HUDEP-2 (cell line): ENCODE results near the gene CCDC88B.
A peak's percentile ranks its signal among the peaks of the same experiment; 100 is the strongest.

Experiments used
- DNase-seq, 76 experiments: peaks; one replicate each; lab custom pipeline; 2025; ENCODE audit not compliant: unreplicated experiment in 76 of 76; lab: John Stamatoyannopoulos, UW

Gene CCDC88B

DNA sequence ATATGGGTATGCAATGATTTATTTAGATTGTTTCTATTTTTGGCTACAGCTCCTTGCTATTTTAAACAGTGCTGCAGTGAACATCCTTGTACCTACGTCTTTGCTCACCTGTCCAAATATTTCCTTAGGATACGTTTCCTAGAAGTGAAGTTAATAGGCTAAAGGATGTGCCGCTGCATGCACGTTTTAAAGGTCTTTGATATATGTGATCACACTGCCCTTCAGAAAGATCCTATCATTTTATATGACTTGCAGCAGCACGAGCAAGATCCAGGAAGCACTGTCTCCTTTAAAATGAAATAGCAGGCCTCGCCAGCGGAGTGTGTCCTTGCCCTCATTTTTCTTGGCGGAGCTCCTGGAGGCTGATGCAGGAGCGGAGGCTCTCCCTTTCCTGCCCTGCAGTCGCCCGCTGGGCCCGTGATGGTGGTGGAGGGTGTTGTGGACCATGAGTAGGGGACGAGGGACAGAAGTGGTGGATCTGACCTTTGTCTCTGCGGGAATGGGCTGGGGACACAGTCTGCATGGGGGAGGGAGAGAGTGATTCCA lies 38.4 kb downstream of the CCDC88B start:
- DNase-seq: no peak

DNA sequence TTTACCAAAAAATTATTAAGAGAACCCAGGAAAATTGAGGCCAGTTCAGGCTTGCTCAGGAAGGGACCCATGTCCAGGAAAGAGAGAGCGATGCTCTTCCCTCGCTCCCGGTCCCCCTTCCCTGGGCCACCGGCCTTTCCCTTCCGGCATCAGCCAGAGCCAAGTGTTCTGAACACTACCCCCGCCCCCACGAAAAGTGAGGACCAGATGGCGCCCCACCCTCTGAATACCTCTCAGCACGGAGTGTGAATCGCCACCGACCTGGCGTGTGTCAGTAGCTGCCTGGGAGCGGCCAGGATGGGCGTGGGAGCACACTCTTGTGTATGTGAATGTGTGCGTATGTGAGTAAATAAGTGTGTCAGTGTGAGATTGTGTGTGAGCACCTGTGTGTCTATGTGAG lies 39.2 kb downstream of the CCDC88B start:
- no peak for DNase-seq

DNA sequence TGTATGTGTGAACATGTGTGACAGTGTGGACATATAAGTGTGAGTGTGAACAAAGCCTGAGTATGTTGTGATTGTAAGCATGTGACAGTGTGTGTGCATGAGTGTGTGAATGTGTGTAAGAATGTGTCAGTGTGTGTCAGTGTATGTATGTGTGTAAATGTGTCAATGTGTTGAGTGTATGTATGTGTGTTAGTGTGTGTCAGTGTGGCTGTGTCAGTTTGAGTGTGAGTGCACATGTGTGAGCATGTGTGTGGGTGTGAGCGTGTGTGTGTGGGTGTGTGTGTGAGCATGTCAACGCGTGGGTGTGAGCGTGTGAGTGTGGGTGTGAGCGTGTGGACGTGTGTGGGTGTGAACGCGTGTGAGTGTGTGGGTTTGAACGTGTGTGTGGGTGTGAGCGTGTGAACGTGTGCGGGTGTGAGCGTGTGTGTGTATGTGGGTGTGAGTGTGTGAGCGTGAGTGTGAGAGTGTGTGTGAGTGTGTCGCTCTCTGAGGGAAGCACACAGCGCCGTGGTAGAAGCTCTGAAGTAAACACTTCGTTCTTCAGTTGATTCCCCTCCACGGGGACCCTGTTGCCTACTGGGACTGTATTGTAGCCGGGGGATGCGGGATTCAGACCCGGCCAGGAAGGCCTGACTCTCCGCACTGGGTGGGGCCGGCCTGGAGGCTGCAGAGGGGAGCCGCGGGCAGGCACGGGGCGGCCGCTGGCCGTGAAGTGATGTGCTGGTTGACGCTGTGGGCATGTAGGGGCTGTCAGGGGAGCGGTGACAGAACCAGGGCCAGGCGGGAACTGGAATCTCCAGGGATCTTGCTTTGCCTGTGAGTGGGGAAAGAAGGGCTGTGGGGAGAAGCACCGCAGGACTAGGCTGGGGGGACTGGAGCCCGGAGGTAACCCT lies 40.1 kb downstream of the CCDC88B start:
- DNase-seq: no peak

DNA sequence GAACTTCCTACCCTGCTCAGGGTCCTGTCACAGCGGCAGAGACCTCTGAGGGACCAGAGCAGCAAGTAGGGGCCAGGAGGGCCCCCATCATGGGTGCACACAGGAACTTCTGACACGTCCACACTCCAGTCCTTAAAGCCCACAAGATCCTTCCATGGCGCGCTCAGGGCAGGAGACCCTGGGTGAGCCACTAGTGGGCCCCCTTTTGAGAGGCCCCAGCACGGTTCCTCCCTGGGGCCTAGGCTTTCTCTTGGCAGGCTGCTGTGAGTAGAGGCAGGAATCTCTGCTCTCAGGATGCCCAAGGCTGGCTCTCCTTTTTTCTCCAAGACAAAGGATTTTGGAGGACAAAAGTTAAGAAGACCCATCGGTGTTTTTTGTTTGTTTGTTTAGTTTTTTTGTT lies 41.3 kb downstream of the CCDC88B start:
- no peak for DNase-seq

DNA sequence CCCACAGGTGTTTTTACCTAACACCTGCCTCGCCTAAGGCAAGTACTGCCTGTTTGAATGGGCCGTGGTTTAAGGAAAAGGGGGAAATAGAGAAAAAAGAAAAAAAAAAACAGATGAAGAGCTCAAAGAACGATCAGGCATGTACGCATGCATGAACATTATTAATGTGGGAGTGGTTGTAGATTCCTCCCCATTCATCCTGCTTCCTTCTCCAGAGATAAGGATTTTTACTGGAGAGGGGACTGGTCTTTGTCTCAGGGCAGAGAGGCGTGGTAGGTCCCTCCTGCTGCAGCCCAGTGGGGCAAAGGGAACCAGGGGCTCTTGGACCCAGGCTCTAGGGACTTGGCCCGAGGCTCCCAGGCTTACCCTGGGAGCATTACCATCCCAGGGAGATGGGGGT lies 42.0 kb downstream of the CCDC88B start:
- DNase-seq: no peak

DNA sequence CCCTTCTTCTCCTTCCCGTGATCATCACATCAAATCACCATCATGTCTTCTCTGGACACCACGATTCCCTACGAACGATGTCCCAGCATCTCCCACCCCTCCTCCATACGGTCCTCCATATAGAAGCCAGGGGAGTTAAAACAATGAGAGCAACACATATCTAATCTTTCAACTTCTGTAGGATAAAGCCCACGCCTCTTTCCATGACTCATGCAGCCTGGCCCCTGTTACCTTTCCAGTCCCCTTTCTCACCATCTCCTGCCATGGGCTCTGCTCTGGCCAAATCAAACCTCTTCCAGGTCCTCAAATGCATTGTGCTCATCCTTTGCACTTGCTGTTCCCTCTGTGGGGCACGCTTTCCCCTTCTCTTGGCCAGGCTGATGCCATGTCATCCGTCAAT lies 42.6 kb downstream of the CCDC88B start:
- DNase-seq: peak in 4 of 76 experiments; percentile 3 to 12 (median 9)

DNA sequence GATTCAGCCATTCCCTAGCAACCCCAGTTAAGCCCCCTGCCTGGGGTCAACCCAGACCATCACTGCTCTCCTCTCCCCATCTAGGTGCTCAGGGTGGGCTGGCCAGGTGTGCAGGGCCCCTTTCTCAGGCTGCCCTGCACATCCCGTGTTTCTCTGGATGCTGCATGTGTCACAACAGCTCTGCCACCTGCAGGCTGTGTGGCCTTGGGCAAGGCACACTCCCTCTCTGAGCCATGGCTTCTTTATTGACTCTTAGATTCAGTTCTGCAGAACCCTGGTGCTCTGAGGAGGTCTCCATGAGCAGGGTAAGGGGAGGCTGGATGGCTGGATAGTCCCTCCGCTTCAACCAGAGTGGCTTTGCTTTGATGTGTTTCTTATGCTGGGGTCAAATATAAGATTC lies 43.6 kb downstream of the CCDC88B start:
- no peak for DNase-seq

DNA sequence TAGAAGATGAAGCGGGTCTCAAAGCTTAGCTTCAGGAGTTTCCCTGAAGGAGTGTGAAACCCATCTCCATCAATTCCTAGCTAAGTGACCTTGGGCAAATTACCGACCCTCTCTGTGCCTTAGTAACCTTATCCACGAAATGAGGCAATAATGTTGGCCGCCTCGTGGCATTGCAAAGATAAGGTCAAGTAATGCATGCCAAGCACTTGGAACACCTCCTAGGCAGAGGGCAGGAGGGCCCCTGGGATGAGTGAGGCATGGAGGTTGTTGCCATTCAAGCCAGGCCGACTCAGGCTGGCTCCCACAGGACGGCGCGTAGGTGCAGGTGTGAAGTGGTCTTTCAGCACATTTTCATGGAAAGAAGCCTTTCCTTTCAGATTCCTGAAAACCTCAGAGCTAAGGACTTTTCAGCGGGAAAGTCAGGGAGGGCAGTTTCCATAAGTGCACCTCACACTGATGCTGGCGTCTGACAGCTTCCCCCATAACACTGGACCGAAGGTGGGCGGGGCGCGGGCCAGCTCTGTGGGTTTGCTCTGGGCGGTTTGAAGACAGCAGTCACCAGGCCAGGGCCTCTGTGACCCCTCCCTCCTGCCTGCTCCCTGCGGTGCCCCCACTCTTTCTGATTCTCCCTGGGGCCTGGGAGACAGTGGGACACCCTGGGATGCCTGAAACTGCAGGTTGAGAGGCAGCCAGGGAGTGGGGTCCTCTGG lies 44.2 kb downstream of the CCDC88B start:
- peak in 29 of 76 experiments; percentile 4 to 43 (median 17) for DNase-seq

DNA sequence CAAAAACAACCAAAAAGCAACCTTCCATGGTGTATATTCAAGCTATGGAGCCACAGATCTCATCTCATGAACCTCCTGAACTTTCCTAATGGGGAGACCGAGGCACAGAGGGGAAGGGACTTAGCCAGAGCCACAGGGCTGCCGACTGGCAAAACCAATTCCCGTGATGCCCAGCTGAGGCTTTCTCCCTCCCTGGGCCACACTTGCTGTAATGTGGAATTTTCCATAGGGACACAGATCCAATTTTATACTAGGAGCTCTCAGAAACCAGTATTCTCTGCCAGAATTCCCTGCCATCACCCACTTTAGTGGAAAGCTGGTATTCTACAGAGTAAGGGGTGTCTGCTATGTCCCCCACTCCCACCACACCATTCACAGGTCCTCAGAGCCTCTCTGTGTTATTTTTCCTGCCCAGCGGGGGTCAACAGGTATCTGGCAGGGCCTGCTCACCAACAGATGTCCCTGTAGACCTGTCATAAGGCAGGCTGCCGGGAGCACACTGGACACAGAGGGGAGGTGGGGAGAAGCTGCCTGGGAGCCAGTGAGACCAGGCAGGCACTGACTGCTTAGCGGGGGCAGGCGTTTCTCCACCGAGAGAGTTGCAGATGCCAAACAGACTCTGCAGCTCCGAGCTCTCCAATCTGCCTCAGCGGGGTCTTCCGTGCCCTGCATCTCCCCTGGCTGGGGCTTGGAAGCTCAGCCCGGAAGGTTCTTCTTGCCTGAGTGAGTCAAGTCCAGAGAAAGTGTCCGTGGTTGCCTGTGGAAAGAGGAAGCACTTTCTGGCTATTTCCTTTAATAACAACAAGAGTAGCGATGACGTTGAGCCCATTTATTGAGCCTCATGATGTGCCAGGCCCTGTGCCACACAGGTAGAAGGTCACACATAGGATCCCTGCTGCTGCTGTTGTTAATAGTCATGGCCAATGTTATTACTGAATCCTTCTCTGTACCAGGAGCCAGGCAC lies 45.3 kb downstream of the CCDC88B start:
- no peak for DNase-seq

DNA sequence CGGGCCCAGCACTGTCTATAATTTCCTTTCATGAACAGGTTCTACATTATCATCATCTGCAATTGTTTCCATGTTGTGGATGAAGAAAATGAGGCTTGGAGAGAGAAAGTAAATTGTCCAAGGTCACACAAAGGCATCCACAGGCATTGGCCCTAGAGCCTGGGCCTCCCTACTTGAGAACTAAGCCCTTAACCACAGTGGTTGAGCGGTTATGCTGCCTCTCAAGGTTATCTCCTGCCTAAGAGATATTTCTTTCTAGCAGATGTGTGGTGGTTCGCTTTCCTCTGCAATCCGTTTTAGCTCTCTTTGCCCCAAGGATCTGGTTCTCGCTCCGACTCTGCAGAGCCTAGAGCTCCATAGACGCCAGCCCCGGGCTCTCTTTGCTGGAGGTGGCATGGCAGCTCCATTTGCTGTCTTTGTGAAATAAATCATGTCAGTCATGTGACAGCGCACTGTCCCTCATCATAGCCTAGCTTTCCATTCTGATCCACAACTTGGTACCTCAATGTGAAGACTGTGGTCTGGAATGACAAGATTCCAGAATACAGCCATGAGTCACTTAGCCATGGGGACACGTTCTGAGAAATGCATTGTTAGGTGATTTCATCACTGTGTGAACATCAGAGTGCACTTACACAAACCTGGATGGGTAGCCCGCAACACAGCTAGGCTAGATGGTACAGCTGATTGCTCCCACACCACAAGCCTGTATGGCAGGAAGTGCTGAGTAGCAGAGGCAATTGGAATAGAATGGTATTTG lies 46.1 kb downstream of the CCDC88B start:
- DNase-seq: peak in 2 of 76 experiments; percentile 10 to 14

DNA sequence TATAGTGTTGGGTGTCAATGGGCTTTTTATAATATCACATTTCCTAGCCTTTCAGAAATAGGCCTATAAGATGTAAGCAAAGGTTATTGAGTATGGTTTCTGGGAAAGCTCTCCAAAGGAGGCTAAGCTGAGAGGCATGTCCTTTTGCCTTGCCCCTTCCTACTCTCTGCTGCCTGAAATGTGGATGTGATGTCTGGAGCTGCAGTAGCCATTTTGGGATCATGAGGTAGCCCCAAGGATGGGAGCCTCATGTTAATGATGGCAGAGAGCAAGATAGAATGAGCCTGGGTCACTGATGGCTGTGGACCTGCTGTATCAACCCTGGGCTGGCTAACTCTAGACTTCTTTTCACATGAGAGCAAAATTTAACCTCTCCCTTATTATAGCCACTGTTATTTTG lies 47.9 kb downstream of the CCDC88B start:
- no peak for DNase-seq

DNA sequence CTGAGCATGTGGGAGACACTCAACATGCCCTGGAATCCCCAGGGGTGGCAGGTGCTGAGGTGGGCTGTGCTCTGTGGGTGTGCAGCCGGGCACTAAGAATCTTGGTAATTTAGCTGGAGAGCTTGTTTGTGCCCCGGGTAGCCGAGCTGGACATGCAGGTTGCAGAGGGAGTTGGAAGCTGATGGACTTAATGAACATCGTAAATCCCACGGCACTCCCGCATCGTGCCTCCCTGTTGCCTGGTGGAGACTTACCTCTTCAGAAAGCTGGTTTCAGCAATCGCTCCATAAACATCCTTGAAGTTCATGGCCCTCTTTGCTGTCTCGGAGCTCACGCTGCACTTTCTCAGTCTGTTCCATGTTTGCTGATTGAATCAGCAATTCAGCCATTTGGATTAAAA lies 48.9 kb downstream of the CCDC88B start:
- DNase-seq: no peak

DNA sequence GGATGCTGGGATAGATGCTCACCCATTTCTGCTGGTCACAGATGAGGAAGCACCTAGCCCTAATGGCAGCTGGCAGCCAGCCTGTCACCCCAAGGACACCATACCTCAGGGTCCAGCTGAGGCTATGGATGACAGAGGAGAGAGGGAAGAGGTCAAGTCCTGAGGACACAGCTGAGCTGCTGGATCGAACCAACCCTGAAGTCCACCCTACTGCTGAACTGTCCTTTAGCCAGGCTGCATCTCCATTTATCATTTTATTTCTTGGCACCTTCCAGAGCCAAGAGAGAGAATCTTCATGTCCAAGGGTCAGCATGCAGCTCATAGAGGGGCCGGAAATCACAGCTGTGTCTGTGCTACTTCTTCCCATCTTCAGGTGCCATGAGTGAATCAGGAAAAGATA lies 49.8 kb downstream of the CCDC88B start:
- no peak for DNase-seq

DNA sequence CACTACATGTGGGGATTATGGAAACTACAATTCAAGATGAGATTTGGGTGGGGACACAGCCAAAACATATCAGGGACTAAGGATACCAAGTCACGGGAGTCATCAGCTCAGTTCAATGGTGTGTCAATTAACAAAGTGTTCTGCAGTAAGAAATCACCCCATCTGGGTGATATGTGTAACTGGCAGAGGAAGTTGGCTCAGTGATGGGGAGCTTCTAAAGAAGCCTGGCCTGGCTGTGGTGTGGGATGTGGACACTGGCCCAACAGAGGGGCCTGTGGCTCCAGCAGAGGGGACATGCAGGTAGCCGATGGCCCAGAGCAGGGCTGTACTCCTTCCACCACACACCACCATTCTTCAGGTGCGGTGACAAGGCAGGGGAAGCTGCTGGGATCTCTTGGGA lies 50.6 kb downstream of the CCDC88B start:
- no peak for DNase-seq

DNA sequence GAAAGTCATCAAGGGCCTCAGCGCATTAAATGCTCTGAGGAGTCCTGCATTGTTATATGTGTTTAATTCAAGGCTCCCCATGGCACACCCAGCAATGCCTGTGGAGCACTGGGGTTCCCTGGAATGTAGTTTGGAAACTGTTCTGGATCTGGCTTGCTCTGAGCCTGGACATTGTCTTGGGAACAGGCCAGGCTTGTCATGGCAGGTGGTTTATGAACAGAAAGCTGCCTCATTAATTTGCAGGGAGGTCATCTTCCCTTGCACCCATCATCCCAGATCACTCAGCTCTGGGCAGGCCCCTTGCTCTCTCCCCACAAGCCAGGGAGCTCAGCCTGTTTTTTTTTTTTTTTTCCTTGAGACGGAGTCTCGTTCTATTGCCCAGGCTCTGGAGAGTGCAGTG lies 51.8 kb downstream of the CCDC88B start:
- DNase-seq: no peak

DNA sequence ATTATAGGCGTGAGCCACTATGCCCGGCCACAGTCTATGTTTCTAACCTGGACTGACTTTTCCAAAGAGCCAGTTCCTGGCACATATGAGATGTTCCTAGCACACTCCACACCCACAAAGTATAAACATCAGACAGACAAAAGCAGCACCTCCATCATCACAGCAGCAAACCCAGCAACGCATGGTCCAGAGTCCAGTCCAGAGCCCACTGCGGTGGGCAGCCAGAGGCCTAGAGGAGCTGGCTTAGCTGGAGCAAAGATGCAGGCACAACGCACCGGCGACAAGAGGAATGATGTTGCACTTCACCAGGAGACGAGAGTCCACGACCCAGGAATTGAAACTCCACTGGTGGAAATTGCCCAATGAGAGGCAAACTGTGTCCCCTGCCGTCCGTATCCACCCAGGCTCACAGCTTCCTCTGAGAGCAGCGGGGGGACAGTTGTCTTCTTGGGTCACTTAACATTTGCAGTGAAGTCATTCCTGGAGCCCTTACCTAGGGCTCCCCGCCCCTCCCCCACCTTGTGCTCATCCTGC lies 55.6 kb downstream of the CCDC88B start:
- DNase-seq: no peak

DNA sequence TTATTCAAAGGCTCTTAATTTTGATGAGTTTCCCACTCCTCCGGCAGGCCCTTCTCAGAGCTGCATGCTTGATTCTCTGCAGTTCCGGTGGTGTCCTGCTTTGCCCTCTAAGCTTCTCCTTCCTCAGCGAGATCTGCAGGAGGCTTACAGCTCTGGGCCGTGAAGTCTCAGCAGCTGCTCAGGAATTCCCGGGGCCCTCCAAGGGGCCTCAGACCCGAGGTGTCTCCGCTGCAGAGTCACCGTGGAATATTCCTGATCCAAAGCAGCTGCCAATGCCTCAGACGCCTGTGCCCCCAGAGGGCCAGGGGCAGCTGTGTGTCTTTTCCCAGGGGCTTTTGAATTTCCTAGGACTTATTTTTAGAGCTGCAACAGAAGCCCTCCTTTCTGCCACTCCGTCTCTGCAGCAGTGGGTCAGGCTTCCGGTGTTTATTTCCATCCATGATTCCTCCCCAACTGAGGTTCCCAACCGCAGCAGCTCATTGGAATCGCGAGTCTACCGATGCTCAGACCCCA lies 56.1 kb downstream of the CCDC88B start:
- no peak for DNase-seq

DNA sequence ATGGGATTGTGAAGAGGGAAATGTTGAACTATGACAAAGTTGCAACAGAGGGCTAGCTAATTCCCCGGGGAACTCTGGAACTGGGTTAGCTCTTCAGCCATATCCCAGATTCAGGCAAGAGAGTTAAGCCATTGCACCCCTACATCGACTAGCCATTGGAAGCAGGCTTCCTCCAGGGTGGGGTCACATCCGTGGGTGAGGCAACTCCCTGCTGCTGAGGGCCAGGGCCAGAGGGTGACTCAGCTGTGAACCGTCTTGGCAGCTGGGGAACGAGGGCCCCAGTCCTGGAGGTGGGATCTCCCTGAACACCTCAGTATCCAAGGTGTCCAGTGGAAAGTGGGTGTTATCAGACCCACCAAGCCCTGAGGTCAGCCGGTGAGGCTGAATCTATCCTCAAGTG lies 60.1 kb downstream of the CCDC88B start:
- peak in 58 of 76 experiments; percentile 1 to 62 (median 34) for DNase-seq

DNA sequence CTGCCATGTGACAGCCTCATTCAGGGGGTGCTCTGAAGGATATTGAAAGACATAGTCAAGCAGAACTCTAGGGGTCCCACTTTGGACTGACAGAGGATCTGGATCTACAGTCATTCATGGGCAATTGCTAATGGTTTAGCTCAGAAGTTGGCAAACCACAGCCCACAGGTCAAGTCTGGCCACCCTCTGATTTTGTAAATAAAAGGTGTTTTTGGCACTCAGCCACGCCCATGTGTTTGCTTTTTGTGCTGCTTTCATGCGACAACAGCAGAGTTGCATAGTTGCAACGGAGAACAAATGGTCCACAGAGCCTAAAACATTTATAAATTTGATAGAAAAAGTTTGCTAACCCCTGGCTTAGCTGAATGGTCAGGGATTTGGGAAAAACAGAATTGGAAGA lies 60.7 kb downstream of the CCDC88B start:
- peak in 1 of 76 experiments; percentile 4 for DNase-seq
